ENCODE results near the gene LPP.

The LPP gene

GRCh38 chr3:188728371-188728896, 574.5 kb downstream of the LPP start:
- no peak for DNase-seq (ENCODE audit: low read depth in 1 of 2, low spot score in 1 of 2)

- no peak for DNase-seq (ENCODE audit: low read depth in 1 of 2, low spot score in 1 of 2)
Measured at GRCh38 chr3:188729422-188729821, 575.5 kb downstream of the LPP start.

- DNase-seq (ENCODE audit: low read depth in 1 of 2, low spot score in 1 of 2) = no peak
Measured at GRCh38 chr3:188734395-188734794, 580.4 kb downstream of the LPP start.

GRCh38 chr3:188739511-188739910, 585.6 kb downstream of the LPP start:
- no peak for DNase-seq (ENCODE audit: low read depth in 1 of 2, low spot score in 1 of 2)

GRCh38 chr3:188740010-188740409, 586.1 kb downstream of the LPP start:
- no peak for DNase-seq (ENCODE audit: low read depth in 1 of 2, low spot score in 1 of 2)

- no peak for DNase-seq (ENCODE audit: low read depth in 1 of 2, low spot score in 1 of 2)
Measured at GRCh38 chr3:188742755-188743550, 589.0 kb downstream of the LPP start.

- no peak for DNase-seq (ENCODE audit: low read depth in 1 of 2, low spot score in 1 of 2)
Measured at GRCh38 chr3:188744166-188744565, 590.2 kb downstream of the LPP start.

- no peak for DNase-seq (ENCODE audit: low read depth in 1 of 2, low spot score in 1 of 2)
Measured at GRCh38 chr3:188745031-188745430, 591.1 kb downstream of the LPP start.

- DNase-seq (ENCODE audit: low read depth in 1 of 2, low spot score in 1 of 2) = no peak
Measured at GRCh38 chr3:188746291-188746783, 592.4 kb downstream of the LPP start.

GRCh38 chr3:188747489-188747888, 593.5 kb downstream of the LPP start:
- no peak for DNase-seq (ENCODE audit: low read depth in 1 of 2, low spot score in 1 of 2)

GRCh38 chr3:188749010-188749617, 595.2 kb downstream of the LPP start:
- peak in 1 of 2 donors; percentile 22 for DNase-seq (ENCODE audit: low read depth in 1 of 2, low spot score in 1 of 2)

- DNase-seq (ENCODE audit: low read depth in 1 of 2, low spot score in 1 of 2) = no peak
Measured at GRCh38 chr3:188749830-188750229, 595.9 kb downstream of the LPP start.

GRCh38 chr3:188750617-188751016, 596.7 kb downstream of the LPP start:
- no peak for DNase-seq (ENCODE audit: low read depth in 1 of 2, low spot score in 1 of 2)

GRCh38 chr3:188752850-188753249, 598.9 kb downstream of the LPP start:
- no peak for DNase-seq (ENCODE audit: low read depth in 1 of 2, low spot score in 1 of 2)

- no peak for DNase-seq (ENCODE audit: low read depth in 1 of 2, low spot score in 1 of 2)
Measured at GRCh38 chr3:188754267-188754666, 600.3 kb downstream of the LPP start.

GRCh38 chr3:188756241-188756640, 602.3 kb downstream of the LPP start:
- no peak for DNase-seq (ENCODE audit: low read depth in 1 of 2, low spot score in 1 of 2)

GRCh38 chr3:188759336-188760005, 605.5 kb downstream of the LPP start:
- no peak for DNase-seq (ENCODE audit: low read depth in 1 of 2, low spot score in 1 of 2)

- DNase-seq (ENCODE audit: low read depth in 1 of 2, low spot score in 1 of 2) = no peak
Measured at GRCh38 chr3:188760408-188760807, 606.5 kb downstream of the LPP start.

GRCh38 chr3:188761439-188761838, 607.5 kb downstream of the LPP start:
- no peak for DNase-seq (ENCODE audit: low read depth in 1 of 2, low spot score in 1 of 2)

GRCh38 chr3:188761964-188762363, 608.0 kb downstream of the LPP start:
- no peak for DNase-seq (ENCODE audit: low read depth in 1 of 2, low spot score in 1 of 2)

GRCh38 chr3:188764609-188765008, 610.7 kb downstream of the LPP start:
- DNase-seq (ENCODE audit: low read depth in 1 of 2, low spot score in 1 of 2) = no peak

- no peak for DNase-seq (ENCODE audit: low read depth in 1 of 2, low spot score in 1 of 2)
Measured at GRCh38 chr3:188769831-188770230, 615.9 kb downstream of the LPP start.
